Neuronal stem cell (in vitro differentiated cells): ENCODE results near the gene CLIC1.

ENCODE experiments used
- DNase-seq: peaks from one replicate; pipeline ENCODE4 v3.0.0-alpha.2; 2013; ENCODE audit warnings: low spot score
- H2AFZ ChIP-seq: one replicate; pipeline ENCODE4 v1.6.1; 2013; ENCODE audit warnings: mild to moderate bottlenecking, low read length, inconsistent platforms
- H2AK5ac ChIP-seq: 2 replicates; pipeline ENCODE4 v1.6.1; 2013; ENCODE audit warnings: low read depth, mild to moderate bottlenecking, inconsistent platforms, low read length, moderate library complexity, mixed read lengths
- H2BK120ac ChIP-seq: 2 replicates; pipeline ENCODE4 v1.6.1; 2013; ENCODE audit warnings: low read depth, mild to moderate bottlenecking, inconsistent platforms, low read length, moderate library complexity, mixed read lengths
- H2BK12ac ChIP-seq: one replicate; pipeline ENCODE4 v1.6.1; 2013; ENCODE audit warnings: low read length, inconsistent platforms
- H2BK15ac ChIP-seq: 2 replicates; pipeline ENCODE4 v1.6.1; 2013; ENCODE audit warnings: mild to moderate bottlenecking, low read length, inconsistent platforms, mixed read lengths
- H2BK5ac ChIP-seq: one replicate; pipeline ENCODE4 v1.6.1; 2013; ENCODE audit warnings: inconsistent platforms, mild to moderate bottlenecking, low read length, moderate library complexity
- H3K14ac ChIP-seq: one replicate; pipeline ENCODE4 v1.6.1; 2013; ENCODE audit warnings: low read length, inconsistent platforms
- H3K18ac ChIP-seq: 2 replicates; pipeline ENCODE4 v1.6.1; 2013; ENCODE audit warnings: low read length, inconsistent platforms
- H3K23ac ChIP-seq: 2 replicates; pipeline ENCODE4 v1.6.1; 2013; ENCODE audit warnings: low read depth, mild to moderate bottlenecking, mixed read lengths, low read length, inconsistent platforms; ENCODE audit not compliant: poor library complexity
- H3K27ac ChIP-seq: replicated peaks from 3 replicates; pipeline ENCODE4 v1.5.1; 2013; ENCODE audit warnings: low read length, inconsistent platforms
- H3K27me3 ChIP-seq, 3 experiments: 2 replicates each; pipeline ENCODE4 v1.6.1; 2013; ENCODE audit warnings: low read length in 3 of 3, mild to moderate bottlenecking in 2 of 3, inconsistent platforms in 1 of 3, low read depth in 1 of 3, mixed read lengths in 1 of 3, moderate library complexity in 1 of 3; ENCODE audit not compliant: control insufficient read depth in 3 of 3, insufficient read depth in 3 of 3
- H3K36me3 ChIP-seq, 2 donors: replicated peaks in 1 of 2; 2 replicates each; pipeline ENCODE4 v1.6.1; 2013; ENCODE audit warnings: low read length in 2 of 2; ENCODE audit not compliant: control insufficient read depth in 2 of 2, insufficient read depth in 2 of 2
- H3K4ac ChIP-seq: 2 replicates; pipeline ENCODE4 v1.6.1; 2013; ENCODE audit warnings: inconsistent platforms, mild to moderate bottlenecking, low read length, moderate library complexity
- H3K4me1 ChIP-seq, 2 donors: 1 replicate in 1 of 2; 2 replicates in 1 of 2; pipeline ENCODE4 v1.6.1; 2013; ENCODE audit warnings: low read length in 2 of 2, low read depth in 1 of 2; ENCODE audit not compliant: control insufficient read depth in 2 of 2, insufficient read depth in 1 of 2
- H3K4me2 ChIP-seq: one replicate; pipeline ENCODE4 v1.6.1; 2013; ENCODE audit warnings: mild to moderate bottlenecking, low read length, inconsistent platforms; ENCODE audit not compliant: insufficient read depth, poor library complexity, severe bottlenecking
- H3K4me3 ChIP-seq, 2 donors: 2 replicates each; pipeline ENCODE4 v1.5.1; 2013; ENCODE audit warnings: low read length in 2 of 2, mild to moderate bottlenecking in 2 of 2, inconsistent platforms in 1 of 2, moderate library complexity in 1 of 2
- H3K79me1 ChIP-seq: one replicate; pipeline ENCODE4 v1.6.1; 2013; ENCODE audit warnings: low read depth, mild to moderate bottlenecking, inconsistent platforms, low read length, moderate library complexity
- H3K9ac ChIP-seq: one replicate; pipeline ENCODE4 v1.6.1; 2013; ENCODE audit warnings: mild to moderate bottlenecking, low read depth, low read length, inconsistent platforms; ENCODE audit not compliant: poor library complexity
- H3K9me3 ChIP-seq, 2 donors: replicated peaks in 1 of 2; 2 replicates each; pipeline versions ENCODE3 to v1.6.1; 2013; ENCODE audit warnings: low read length in 2 of 2, mild to moderate bottlenecking in 2 of 2, inconsistent platforms in 1 of 2, low read depth in 1 of 2, mixed read lengths in 1 of 2, moderate library complexity in 1 of 2; ENCODE audit not compliant: control insufficient read depth in 2 of 2, insufficient read depth in 1 of 2
- H4K8ac ChIP-seq: one replicate; pipeline ENCODE4 v1.6.1; 2013; ENCODE audit warnings: low read depth, mild to moderate bottlenecking, inconsistent platforms, low read length, moderate library complexity
- H4K91ac ChIP-seq: one replicate; pipeline ENCODE4 v1.6.1; 2013; ENCODE audit warnings: low read length, low read depth, mild to moderate bottlenecking, inconsistent platforms; ENCODE audit not compliant: poor library complexity
- WGBS, 2 donors: extraction: QIAGEN DNeasy Blood & Tissue Kit; methylation state at CpG; one replicate each; pipeline ENCODE4 v1.1.7; 2013; ENCODE audit warnings: missing lambda C conversion rate in 2 of 2, mixed read lengths in 1 of 2; ENCODE audit not compliant: insufficient read length in 2 of 2, insufficient replicate concordance in 1 of 2; ENCODE audit errors: extremely low coverage in 2 of 2; 5-methylcytosine and 5-hydroxymethylcytosine counted together

CLIC1 gene

GRCh38 chr6:31749301-31750036, 13.1 kb upstream of the CLIC1 start:
- H3K9ac ChIP-seq: no peak overlapping the region
- H3K27me3 ChIP-seq: no peaks in the 10 kb centered on the region
- no peak for DNase-seq
- no peak overlapping the region for H2BK5ac ChIP-seq
- H3K4me2 ChIP-seq: no peak overlapping the region
- no peak overlapping the region for H2AFZ ChIP-seq
- no peak overlapping the region for H2BK120ac ChIP-seq
- no peaks in the 10 kb centered on the region for H3K79me1 ChIP-seq
- H2BK15ac ChIP-seq: no peak overlapping the region
- peaks cover 0 to 3% of the 10 kb centered on the region in 2 donors for H3K4me1 ChIP-seq
- peaks cover 6 to 61% of the 10 kb centered on the region in 2 donors for H3K36me3 ChIP-seq
- H3K4me3 ChIP-seq: no peak overlapping the region
- no peak overlapping the region for H2BK12ac ChIP-seq
- WGBS, 2 donors: no CpG with 5 or more reads among the region's 8 CpGs
- H3K9me3 ChIP-seq: no peaks in the 10 kb centered on the region
- H3K23ac ChIP-seq: no peak overlapping the region
- H2AK5ac ChIP-seq: no peak overlapping the region
- no peak overlapping the region for H4K91ac ChIP-seq
- no peak overlapping the region for H3K27ac ChIP-seq
- H3K18ac ChIP-seq: no peak overlapping the region
- H3K4ac ChIP-seq: no peak overlapping the region
- H4K8ac ChIP-seq: no peak overlapping the region
- H3K14ac ChIP-seq: no peak overlapping the region

- Histone ChIP-seq H2BK120ac (no peak overlapping the region), H3K4me3 (no peak overlapping the region), H4K8ac (no peak overlapping the region), H3K9ac (no peak overlapping the region), H3K4ac (no peak overlapping the region), H2AFZ (no peak overlapping the region), H2BK12ac (no peak overlapping the region), H3K14ac (no peak overlapping the region), H3K27ac (no peak overlapping the region), H3K4me2 (no peak overlapping the region), H3K9me3 (no peaks in the 10 kb centered on the region), H3K4me1 (peaks cover 2 to 8% of the 10 kb centered on the region in 2 donors), H3K79me1 (no peaks in the 10 kb centered on the region), H3K18ac (no peak overlapping the region), H4K91ac (no peak overlapping the region), H2AK5ac (no peak overlapping the region), H3K36me3 (peaks cover 13 to 73% of the 10 kb centered on the region in 2 donors), H2BK15ac (no peak overlapping the region), H3K27me3 (no peaks in the 10 kb centered on the region), H2BK5ac (no peak overlapping the region), H3K23ac (no peak overlapping the region)
- no peak for DNase-seq
- WGBS, 2 donors: no CpG with 5 or more reads among the region's 1 CpG
Observed at GRCh38 chr6:31744422-31744821, 8.1 kb upstream of the CLIC1 start.

DNA sequence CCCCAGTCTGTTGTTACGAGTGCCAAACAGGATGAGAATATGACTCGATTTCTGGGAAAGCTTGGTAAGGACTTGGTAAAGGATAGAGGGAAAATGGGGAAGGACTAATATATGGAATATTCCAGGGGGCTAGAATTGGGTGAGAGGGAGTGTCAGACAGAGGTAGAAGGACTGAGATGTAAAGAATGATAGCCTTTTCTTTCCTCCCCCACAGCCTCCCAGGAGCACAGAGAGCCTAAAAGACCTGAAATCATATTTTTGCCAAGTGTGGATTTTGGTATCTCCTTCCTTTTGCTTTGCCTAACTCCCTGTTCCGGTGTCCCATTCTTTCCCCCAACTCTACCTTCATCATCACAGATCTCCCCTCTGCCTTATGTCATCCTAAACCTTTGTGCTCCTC, 6.6 kb upstream of the CLIC1 start:
- no peak for DNase-seq
- no peak overlapping the region for H2BK15ac ChIP-seq
- no peak overlapping the region for H2BK120ac ChIP-seq
- H3K79me1 ChIP-seq: no peaks in the 10 kb centered on the region
- H3K4ac ChIP-seq: no peak overlapping the region
- H2BK5ac ChIP-seq: no peak overlapping the region
- H3K27ac ChIP-seq: no peak overlapping the region
- no peak overlapping the region for H3K18ac ChIP-seq
- WGBS, 2 donors: no CpG with 5 or more reads among the region's 3 CpGs
- peaks cover 16 to 22% of the 10 kb centered on the region in 2 donors for H3K4me1 ChIP-seq
- peak overlapping the region; percentile 13 for H3K9ac ChIP-seq
- no peaks in the 10 kb centered on the region for H3K9me3 ChIP-seq
- H3K36me3 ChIP-seq: peaks cover 12 to 62% of the 10 kb centered on the region in 2 donors
- H3K4me3 ChIP-seq: no peak overlapping the region
- no peak overlapping the region for H4K8ac ChIP-seq
- H3K4me2 ChIP-seq: no peak overlapping the region
- H3K27me3 ChIP-seq: no peaks in the 10 kb centered on the region
- H2AFZ ChIP-seq: no peak overlapping the region
- no peak overlapping the region for H2AK5ac ChIP-seq
- H4K91ac ChIP-seq: no peak overlapping the region
- peak overlapping the region; percentile 18 for H2BK12ac ChIP-seq
- no peak overlapping the region for H3K23ac ChIP-seq
- H3K14ac ChIP-seq: no peak overlapping the region

GRCh38 chr6:31741815-31742214, 5.5 kb upstream of the CLIC1 start:
- H3K23ac ChIP-seq: no peak overlapping the region
- no CpG with 5 or more reads among the region's 2 CpGs for WGBS, 2 donors
- H2AFZ ChIP-seq: no peak overlapping the region
- H3K4me3 ChIP-seq: no peak overlapping the region
- no peaks in the 10 kb centered on the region for H3K27me3 ChIP-seq
- H4K91ac ChIP-seq: peak overlapping the region; percentile 19
- H3K79me1 ChIP-seq: peaks cover 1% of the 10 kb centered on the region
- no peak overlapping the region for H2BK5ac ChIP-seq
- H3K18ac ChIP-seq: no peak overlapping the region
- no peak overlapping the region for H2AK5ac ChIP-seq
- no peak overlapping the region for H2BK120ac ChIP-seq
- H4K8ac ChIP-seq: no peak overlapping the region
- no peak for DNase-seq
- no peaks in the 10 kb centered on the region for H3K9me3 ChIP-seq
- H3K4me1 ChIP-seq: peaks cover 22 to 26% of the 10 kb centered on the region in 2 donors
- H3K27ac ChIP-seq: no peak overlapping the region
- no peak overlapping the region for H3K14ac ChIP-seq
- no peak overlapping the region for H3K4me2 ChIP-seq
- H3K36me3 ChIP-seq: peaks cover 7 to 51% of the 10 kb centered on the region in 2 donors
- H2BK15ac ChIP-seq: no peak overlapping the region
- no peak overlapping the region for H3K4ac ChIP-seq
- H3K9ac ChIP-seq: no peak overlapping the region
- H2BK12ac ChIP-seq: no peak overlapping the region
